RWPE2 (cell line): ENCODE results near the gene FSTL1.

Experiments
- ATAC-seq: fragments of 200-7000 bp; cut with Tn5 transposase; 3 replicates; pipeline ENCODE4 v1.9.1; 2021; ENCODE audit warnings: low read depth
- DNase-seq: peaks from one replicate; pipeline ENCODE4 v3.0.0-alpha.2; 2020; ENCODE audit warnings: low spot score
- H3K27ac ChIP-seq: fragments of 450-650 bp; 2 replicates; pipeline ENCODE4 v1.5.1; 2017; ENCODE audit warnings: mild to moderate bottlenecking; ENCODE audit not compliant: poor library complexity, severe bottlenecking
- H3K27me3 ChIP-seq: fragments of 250-450 bp; sonication (Bioruptor Pico); 2 replicates; pipeline ENCODE4 v1.5.1; 2021; ENCODE audit warnings: mild to moderate bottlenecking, moderate library complexity; ENCODE audit not compliant: insufficient read depth, poor library complexity, severe bottlenecking
- H3K36me3 ChIP-seq: fragments of 250-450 bp; sonication (Bioruptor Pico); 2 replicates; pipeline ENCODE4 v1.5.1; 2020; ENCODE audit warnings: low read depth, mild to moderate bottlenecking, moderate library complexity
- H3K4me1 ChIP-seq: fragments of 250-450 bp; sonication (Bioruptor Pico); 2 replicates; pipeline ENCODE4 v1.5.1; 2021; ENCODE audit warnings: mild to moderate bottlenecking, moderate library complexity; ENCODE audit not compliant: insufficient read depth, poor library complexity, severe bottlenecking
- H3K4me3 ChIP-seq: fragments of 250-450 bp; sonication (Bioruptor Pico); 2 replicates; pipeline ENCODE4 v1.5.1; 2021; ENCODE audit warnings: mild to moderate bottlenecking, moderate library complexity; ENCODE audit not compliant: severe bottlenecking
- H3K9me3 ChIP-seq: fragments of 250-450 bp; sonication (Bioruptor Pico); 2 replicates; pipeline ENCODE4 v1.5.1; 2021; ENCODE audit warnings: mild to moderate bottlenecking, moderate library complexity; ENCODE audit not compliant: severe bottlenecking
- CTCF ChIP-seq: fragments of 450-650 bp; IDR thresholded peaks from one replicate; pipeline ENCODE4 v1.5.1; 2017; ENCODE audit warnings: mild to moderate bottlenecking, moderate library complexity; ENCODE audit not compliant: poor library complexity, severe bottlenecking

Gene FSTL1

GRCh38 chr3:120348065-120348990 is 102.5 kb downstream of the FSTL1 start:
- ATAC-seq = peak; percentile 58; the same call in 1 of the 3 replicates
- H3K9me3 ChIP-seq = no peaks in the 10 kb centered on the region
- H3K4me3 ChIP-seq = peak overlapping the region; percentile 72
- H3K27me3 ChIP-seq = no peaks in the 10 kb centered on the region
- H3K27ac ChIP-seq = peak overlapping the region; percentile 64
- no peak for TF ChIP-seq CTCF
- H3K4me1 ChIP-seq = peaks cover 12% of the 10 kb centered on the region
- H3K36me3 ChIP-seq = peaks cover 8% of the 10 kb centered on the region; the same call in 1 of the 2 replicates
- peak; percentile 62 for DNase-seq

- Histone ChIP-seq H3K27me3 (no peaks in the 10 kb centered on the region), H3K9me3 (peaks cover 5% of the 10 kb centered on the region), H3K4me3 (no peak overlapping the region), H3K4me1 (peaks cover 4% of the 10 kb centered on the region), H3K27ac (no peak overlapping the region), H3K36me3 (peaks cover 26% of the 10 kb centered on the region)
- no peak for DNase-seq
- ATAC-seq = no peak
- TF ChIP-seq CTCF = no peak
Measured at GRCh38 chr3:120344349-120344748, 106.4 kb downstream of the FSTL1 start.
